Panc1 (cell line): ENCODE measurements around the gene CCDC32.

ENCODE experiments used
- CTCF ChIP-seq: fragments of 450-650 bp; IDR thresholded peaks from 2 replicates; pipeline ENCODE4 v1.5.1; 2017; ENCODE audit warnings: mild to moderate bottlenecking
- POLR2AphosphoS5 ChIP-seq: IDR thresholded peaks from 2 replicates; pipeline ENCODE4 v1.6.1; 2012; ENCODE audit warnings: mild to moderate bottlenecking, low read depth, low read length, moderate library complexity
- SIN3A ChIP-seq: IDR thresholded peaks from 2 replicates; pipeline ENCODE4 v1.6.1; 2012; ENCODE audit warnings: low read depth, mild to moderate bottlenecking, low read length, moderate library complexity, borderline replicate concordance; ENCODE audit not compliant: insufficient read depth
- TCF7L2 ChIP-seq: IDR thresholded peaks from 2 replicates; pipeline ENCODE4 v1.6.1; 2011; ENCODE audit warnings: mild to moderate bottlenecking, low read depth, low read length, inconsistent platforms

GRCh38 chr15:40590667-40591050, 25.8 kb upstream of the CCDC32 start:
- TF ChIP-seq TCF7L2 = no peak
- no peak for TF ChIP-seq CTCF
- TF ChIP-seq SIN3A = no peak
- no peak for TF ChIP-seq POLR2AphosphoS5
